KG1 (cell line): ENCODE results near the gene NUDT2.

Experiments used
- DNase-seq: peaks from one replicate; lab custom pipeline; 2025; lab: John Stamatoyannopoulos, UW

The NUDT2 gene

GRCh38 chr9:34385561-34386230 is 56.3 kb downstream of the NUDT2 start:
- no peak for DNase-seq

- no peak for DNase-seq
Measured at GRCh38 chr9:34386656-34387055, 57.3 kb downstream of the NUDT2 start.

- no peak for DNase-seq
Measured at GRCh38 chr9:34387239-34387638, 57.9 kb downstream of the NUDT2 start.

- DNase-seq: no peak
Measured at GRCh38 chr9:34392511-34392910, 63.1 kb downstream of the NUDT2 start.
